D721Med (cell line): ENCODE results near the gene TTC7B.

Source experiments
- DNase-seq: peaks from one replicate; pipeline ENCODE4 v3.0.0; 2011; ENCODE audit warnings: low spot score; ENCODE audit not compliant: insufficient read length
- FAIRE-seq: peaks from 2 replicates; lab custom pipeline; 2011; peaks lifted over from hg19 to GRCh38; lab: Jason Lieb, UNC
- CTCF ChIP-seq: IDR thresholded peaks from 2 replicates; pipeline ENCODE4 v1.5.1; 2012; ENCODE audit warnings: mild to moderate bottlenecking, control low read depth; ENCODE audit not compliant: insufficient read depth; ENCODE audit errors: missing control alignments

Gene TTC7B

GRCh38 chr14:90544566-90544965 is 271.7 kb downstream of the TTC7B start:
- DNase-seq (no peak), FAIRE-seq (no peak)
- no peak for TF ChIP-seq CTCF

GRCh38 chr14:90543876-90544275 is 272.4 kb downstream of the TTC7B start:
- TF ChIP-seq CTCF: no peak
- DNase-seq: no peak
- no peak for FAIRE-seq

GRCh38 chr14:90541076-90541634 is 275.1 kb downstream of the TTC7B start:
- FAIRE-seq: no peak
- DNase-seq: no peak
- no peak for TF ChIP-seq CTCF

GRCh38 chr14:90540437-90540836 is 275.8 kb downstream of the TTC7B start:
- no peak for TF ChIP-seq CTCF
- DNase-seq: no peak
- FAIRE-seq: no peak

- FAIRE-seq (no peak), DNase-seq (no peak)
- TF ChIP-seq CTCF: no peak
Observed at GRCh38 chr14:90539996-90540395, 276.2 kb downstream of the TTC7B start.

- DNase-seq: no peak
- FAIRE-seq: no peak
- TF ChIP-seq CTCF: no peak
Observed at GRCh38 chr14:90539496-90539775, 276.8 kb downstream of the TTC7B start.

- no peak for FAIRE-seq
- DNase-seq: no peak
- no peak for TF ChIP-seq CTCF
Observed at GRCh38 chr14:90538716-90539495, 277.3 kb downstream of the TTC7B start.
